Measurements from ENCODE around the gene LRRFIP1. TPM values are rescaled to one million over a fixed set of nuclear protein-coding genes. Genes with fewer than 3 reads are reported as not detected.
A peak's percentile ranks its signal among the peaks of the same experiment; 100 is the strongest.

Gene LRRFIP1
- total and polyA plus RNA-seq, 8 donors, result 18.4 to 55.0 (median 31.7) TPM

DNA sequence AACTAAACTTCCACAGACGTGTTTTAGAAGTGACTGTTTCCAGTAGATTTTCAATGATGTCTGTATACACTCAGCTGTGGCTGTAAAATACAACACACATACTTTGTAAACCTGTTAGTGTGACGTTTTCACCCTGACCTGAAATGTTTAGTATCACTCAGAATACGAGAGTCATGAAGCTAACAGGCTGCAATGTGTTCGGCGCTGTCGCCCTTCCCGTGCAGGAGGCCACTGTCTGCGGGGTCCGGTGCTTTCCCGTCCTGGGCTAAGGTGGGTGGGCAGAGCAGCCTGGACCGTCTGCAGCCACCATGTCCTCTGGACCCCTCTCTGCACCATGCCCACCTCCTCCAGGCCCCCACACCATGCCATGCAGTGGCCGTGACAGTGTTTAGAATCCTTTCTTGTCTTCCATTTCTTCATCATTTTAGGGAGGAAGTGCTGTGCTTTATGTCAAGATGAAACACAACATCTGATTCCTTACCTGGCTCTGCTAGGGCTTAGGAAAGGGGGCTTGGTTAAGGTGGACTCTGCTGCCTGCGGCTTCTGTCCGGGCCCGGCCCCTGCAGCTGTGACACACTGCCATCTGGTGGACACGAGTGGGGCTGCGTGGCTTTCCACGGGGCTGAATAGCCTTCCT, 117.3 kb downstream of the LRRFIP1 start:
- ATAC-seq (peak; percentile 85 to 94 (median 94)), DNase-seq (peak; percentile 48 to 94 (median 78)), FAIRE-seq (no peak)
- 46 to 47% methylated on average over 18 of the region's 18 CpGs for WGBS, 2 donors
- H3K4me3 ChIP-seq, result no peak overlapping the region
- intact Hi-C loops (cut with DNase I), result loop anchor here in 2 of 3 donors (5.0 to 10.0 kb wide), 3 partner anchors 72 to 170 kb away; no protein-coding TSS in a partner anchor
- H3K27me3 ChIP-seq, result no peaks in the 10 kb centered on the region
- H3K36me3 ChIP-seq, result peaks cover 0 to 7% (median 5%) of the 10 kb centered on the region in 3 donors
- H3K9me3 ChIP-seq, result no peaks in the 10 kb centered on the region
- peak overlapping the region in 1 of 4 donors; percentile 3 for H3K27ac ChIP-seq
- peak; percentile 94 to 95 (median 95) for TF ChIP-seq CTCF (IDR thresholded peaks at IDR 0.05)
- H3K4me1 ChIP-seq, result peaks cover 0 to 5% (median 0%) of the 10 kb centered on the region in 3 donors

GRCh38 chr2:237745250-237745613, 117.8 kb downstream of the LRRFIP1 start:
- no peak for DNase-seq
- Histone ChIP-seq H3K36me3 (peaks cover 0 to 9% (median 6%) of the 10 kb centered on the region in 3 donors), H3K4me3 (no peak overlapping the region), H3K27me3 (no peaks in the 10 kb centered on the region), H3K9me3 (no peaks in the 10 kb centered on the region), H3K4me1 (peaks cover 0 to 5% (median 0%) of the 10 kb centered on the region in 3 donors), H3K27ac (no peak overlapping the region)
- WGBS, 2 donors, result 51 to 55% methylated on average over 5 of the region's 5 CpGs
- TF ChIP-seq CTCF (IDR thresholded peaks at IDR 0.05), result no peak
- no peak for FAIRE-seq
- intact Hi-C loops (cut with DNase I), result loop anchor here in 1 of 3 donors (10.0 kb wide), 1 partner anchor 170 kb away; no protein-coding TSS in a partner anchor
- ATAC-seq, result no peak

GRCh38 chr2:237746302-237747080, 119.1 kb downstream of the LRRFIP1 start:
- DNase-seq (no peak), ATAC-seq (no peak), FAIRE-seq (no peak)
- Histone ChIP-seq H3K4me3 (no peak overlapping the region), H3K27ac (no peak overlapping the region), H3K36me3 (peaks cover 0 to 9% (median 6%) of the 10 kb centered on the region in 3 donors), H3K27me3 (no peaks in the 10 kb centered on the region), H3K4me1 (peaks cover 0 to 5% (median 0%) of the 10 kb centered on the region in 3 donors), H3K9me3 (no peaks in the 10 kb centered on the region)
- no peak for TF ChIP-seq CTCF (IDR thresholded peaks at IDR 0.05)
- WGBS, 2 donors, result 83 to 86% methylated on average over 15 of the region's 15 CpGs
- intact Hi-C loops (cut with DNase I), result loop anchor here in 1 of 3 donors (10.0 kb wide), 1 partner anchor 172 kb away; no protein-coding TSS in a partner anchor

- no peak overlapping the region for H3K4me3 ChIP-seq
- H3K4me1 ChIP-seq, result peaks cover 0 to 5% (median 0%) of the 10 kb centered on the region in 3 donors
- ATAC-seq (no peak), DNase-seq (no peak), FAIRE-seq (no peak)
- no peak overlapping the region for H3K27ac ChIP-seq
- no peaks in the 10 kb centered on the region for H3K27me3 ChIP-seq
- no peak for TF ChIP-seq CTCF (IDR thresholded peaks at IDR 0.05)
- intact Hi-C loops (cut with DNase I), result loop anchor here in 1 of 3 donors (10.0 kb wide), 1 partner anchor 172 kb away; no protein-coding TSS in a partner anchor
- peaks cover 0 to 9% (median 6%) of the 10 kb centered on the region in 3 donors for H3K36me3 ChIP-seq
- H3K9me3 ChIP-seq, result no peaks in the 10 kb centered on the region
- WGBS, 2 donors, result 88 to 94% methylated on average over 9 of the region's 9 CpGs
Observed at GRCh38 chr2:237747189-237747588, 119.8 kb downstream of the LRRFIP1 start.

All from pancreas (tissue), 10 donors.